Measurements from ENCODE around the gene DCK.

Gene DCK

GRCh38 chr4:71065991-71066510 lies 72.6 kb downstream of the DCK start:
- DNase-seq = no peak

- no peak for DNase-seq
These were observed 73.6 kb downstream of the DCK start for GRCh38 chr4:71066737-71067716.

GRCh38 chr4:71069063-71069462 lies 75.6 kb downstream of the DCK start:
- DNase-seq = no peak

GRCh38 chr4:71070015-71070414 lies 76.6 kb downstream of the DCK start:
- DNase-seq = no peak

GRCh38 chr4:71074452-71075299 lies 81.2 kb downstream of the DCK start:
- no peak for DNase-seq

Data from kidney glomerular epithelial cell (primary cell).